ENCODE measurements around the gene CFAP45.
A peak's percentile ranks its signal among the peaks of the same experiment; 100 is the strongest.

Gene CFAP45

GRCh38 chr1:159900086-159900680, at the start of gene CFAP45:
Gene CFAP45, minus strand, starts transcription at chr1:159900165. Its CDS starts 67 bp downstream, at chr1:159900098.
- no peak for DNase-seq

- DNase-seq, result no peak
These were observed 49.2 kb upstream of the CFAP45 start for GRCh38 chr1:159949123-159949522.

GRCh38 chr1:159947942-159948341, 48.0 kb upstream of the CFAP45 start:
- DNase-seq, result no peak

GRCh38 chr1:159946242-159947187, 46.5 kb upstream of the CFAP45 start:
- DNase-seq, result no peak

- peak; percentile 93 for DNase-seq
These were observed 45.7 kb upstream of the CFAP45 start, which contains the start of gene IGSF9 for GRCh38 chr1:159945483-159946241. Gene IGSF9, minus strand, starts transcription at chr1:159945613. Its CDS starts 2,159 bp downstream, at chr1:159943454.

GRCh38 chr1:159944623-159945455, 44.9 kb upstream of the CFAP45 start:
- DNase-seq, result no peak

- no peak for DNase-seq
These were observed 44.1 kb upstream of the CFAP45 start for GRCh38 chr1:159943908-159944622.

GRCh38 chr1:159943278-159943640, 43.3 kb upstream of the CFAP45 start:
- DNase-seq, result no peak

- DNase-seq, result no peak
These were observed 42.8 kb upstream of the CFAP45 start for GRCh38 chr1:159942632-159943277.

GRCh38 chr1:159941591-159942560, 41.9 kb upstream of the CFAP45 start:
- DNase-seq, result no peak

- DNase-seq, result no peak
These were observed 41.2 kb upstream of the CFAP45 start for GRCh38 chr1:159941141-159941540.

GRCh38 chr1:159940006-159940620, 40.1 kb upstream of the CFAP45 start:
- no peak for DNase-seq

- no peak for DNase-seq
These were observed 39.7 kb upstream of the CFAP45 start for GRCh38 chr1:159939678-159940002.

- DNase-seq, result no peak
These were observed 39.1 kb upstream of the CFAP45 start for GRCh38 chr1:159938905-159939677.

- DNase-seq, result peak; percentile 55
These were observed 38.4 kb upstream of the CFAP45 start for GRCh38 chr1:159938211-159938852.

GRCh38 chr1:159937054-159937750, 37.2 kb upstream of the CFAP45 start:
- DNase-seq, result peak; percentile 74

GRCh38 chr1:159936273-159936904, 36.4 kb upstream of the CFAP45 start:
- peak; percentile 79 for DNase-seq

Data from RPMI8226 (cell line).